OCI-M1 (cell line): ENCODE measurements around the gene COASY.

ENCODE experiments used
- DNase-seq: peaks from one replicate; lab custom pipeline; 2025; lab: John Stamatoyannopoulos, UW

COASY gene

GRCh38 chr17:42613699-42614295 is 51.8 kb downstream of the COASY start:
- no peak for DNase-seq
